Suprapubic skin (tissue), 4 donors: ENCODE results near the gene MPHOSPH8. TPM values are rescaled to one million over a fixed set of nuclear protein-coding genes. Genes with fewer than 3 reads are reported as not detected.

ENCODE experiments used
- DNase-seq, 2 donors: peaks; one replicate each; pipeline ENCODE4 v3.0.0-alpha.2; 2019; ENCODE audit warnings: low spot score in 2 of 2
- H3K27ac ChIP-seq: fragments of 200-600 bp; sonication (generic); one replicate; pipeline ENCODE4 v1.5.1; 2019
- H3K27me3 ChIP-seq: fragments of 200-600 bp; sonication (generic); one replicate; pipeline ENCODE4 v1.5.1; 2019
- H3K36me3 ChIP-seq: fragments of 200-600 bp; sonication (generic); one replicate; pipeline ENCODE4 v1.5.1; 2019
- H3K4me1 ChIP-seq: fragments of 200-600 bp; sonication (generic); one replicate; pipeline ENCODE4 v1.5.1; 2019
- H3K4me3 ChIP-seq: fragments of 200-600 bp; sonication (generic); one replicate; pipeline ENCODE4 v1.5.1; 2019; ENCODE audit warnings: mild to moderate bottlenecking
- H3K9me3 ChIP-seq: fragments of 200-600 bp; sonication (generic); one replicate; pipeline ENCODE4 v1.5.1; 2019
- CTCF ChIP-seq, 2 donors: fragments of 200-600 bp in 1 of 2; fragments of 450-650 bp in 1 of 2; sonication (generic) in 1 of 2; IDR thresholded peaks; one replicate each; pipeline ENCODE4 v1.5.1; 2016 to 2019; ENCODE audit warnings: antibody characterized with exemption in 2 of 2, mild to moderate bottlenecking in 1 of 2, moderate library complexity in 1 of 2
- EP300 ChIP-seq: sonication (generic); formaldehyde crosslinking; IDR thresholded peaks from one replicate; pipeline ENCODE4 v1.6.1; 2017; ENCODE audit warnings: antibody characterized with exemption
- POLR2A ChIP-seq, 2 donors: fragments of 450-650 bp; IDR thresholded peaks; one replicate each; pipeline ENCODE4 v1.6.1; 2017; ENCODE audit warnings: antibody characterized with exemption in 2 of 2, mild to moderate bottlenecking in 2 of 2, moderate library complexity in 2 of 2
- POLR2AphosphoS5 ChIP-seq, 3 donors: sonication (generic); formaldehyde crosslinking; IDR thresholded peaks; one replicate each; pipeline ENCODE4 v1.6.1; 2017; ENCODE audit warnings: antibody characterized with exemption in 3 of 3
- WGBS: methylation state at CpG from one replicate; pipeline ENCODE4 v1.1.5; 2018; 5-methylcytosine and 5-hydroxymethylcytosine counted together
- total RNA-seq, 4 donors: library from RNA; depleted of rRNA; stranded (reverse); fragments of >200 nt; gene quantifications; one replicate each; pipeline ENCODE4 v1.1.0, GENCODE V29; 2016

MPHOSPH8 gene
- 10 to 100 TPM; 21.2 to 43.0 (median 30.2) TPM for total RNA-seq

- Histone ChIP-seq H3K4me3 (peak within 1 kb of the TSS; percentile 69), H3K27me3 (no peaks in the 10 kb centered on the region), H3K9me3 (no peaks in the 10 kb centered on the region), H3K27ac (peak within 1 kb of the TSS; percentile 86), H3K36me3 (peaks cover 6% of the 10 kb centered on the region), H3K4me1 (peaks cover 28% of the 10 kb centered on the region)
- under 1% methylated on average over 44 of the region's 58 CpGs for WGBS
- peak; percentile 96 to 97 for DNase-seq
- TF ChIP-seq POLR2AphosphoS5 (IDR thresholded peaks at IDR 0.05), result peak in 1 of 3 donors; percentile 8
- no peak for TF ChIP-seq CTCF (IDR thresholded peaks at IDR 0.05)
- TF ChIP-seq POLR2A (IDR thresholded peaks at IDR 0.05), result peak in 1 of 2 donors; percentile 75
These were observed at the start of gene MPHOSPH8 for GRCh38 chr13:19633479-19634255. TSS of gene MPHOSPH8 (plus strand) at chr13:19633659. CDS start at chr13:19633749, 90 bp downstream.

- no peak for DNase-seq
- H3K27me3 ChIP-seq, result no peaks in the 10 kb centered on the region
- peak overlapping the region; percentile 18 for H3K4me3 ChIP-seq
- 31% methylated on average over 17 of the region's 17 CpGs for WGBS
- H3K36me3 ChIP-seq, result no peaks in the 10 kb centered on the region
- no peaks in the 10 kb centered on the region for H3K9me3 ChIP-seq
- H3K4me1 ChIP-seq, result peaks cover 7% of the 10 kb centered on the region
- TF ChIP-seq EP300 (no peak), CTCF (IDR thresholded peaks at IDR 0.05) (no peak), POLR2A (IDR thresholded peaks at IDR 0.05) (no peak), POLR2AphosphoS5 (IDR thresholded peaks at IDR 0.05) (no peak)
- no peak overlapping the region for H3K27ac ChIP-seq
These were observed 46.4 kb upstream of the MPHOSPH8 start for GRCh38 chr13:19586904-19587634.

- no peak for DNase-seq
- Histone ChIP-seq H3K36me3 (no peaks in the 10 kb centered on the region), H3K27me3 (no peaks in the 10 kb centered on the region), H3K27ac (no peak overlapping the region), H3K4me3 (no peak overlapping the region), H3K4me1 (peaks cover 7% of the 10 kb centered on the region), H3K9me3 (no peaks in the 10 kb centered on the region)
- 78% methylated on average over 9 of the region's 9 CpGs for WGBS
- no peak for TF ChIP-seq EP300
- TF ChIP-seq CTCF (IDR thresholded peaks at IDR 0.05), result peak in 1 of 2 donors; percentile 15
- no peak for TF ChIP-seq POLR2A (IDR thresholded peaks at IDR 0.05)
- TF ChIP-seq POLR2AphosphoS5 (IDR thresholded peaks at IDR 0.05), result no peak
These were observed 45.7 kb upstream of the MPHOSPH8 start for GRCh38 chr13:19587635-19588300.

- no peak overlapping the region for H3K4me3 ChIP-seq
- no peak overlapping the region for H3K27ac ChIP-seq
- DNase-seq, result no peak
- WGBS, result 81% methylated on average over 2 of the region's 2 CpGs
- peaks cover 7% of the 10 kb centered on the region for H3K4me1 ChIP-seq
- H3K36me3 ChIP-seq, result no peaks in the 10 kb centered on the region
- H3K27me3 ChIP-seq, result no peaks in the 10 kb centered on the region
- TF ChIP-seq EP300, result no peak
- no peak for TF ChIP-seq CTCF (IDR thresholded peaks at IDR 0.05)
- TF ChIP-seq POLR2AphosphoS5 (IDR thresholded peaks at IDR 0.05), result no peak
- no peak for TF ChIP-seq POLR2A (IDR thresholded peaks at IDR 0.05)
- H3K9me3 ChIP-seq, result no peaks in the 10 kb centered on the region
These were observed 44.1 kb upstream of the MPHOSPH8 start for GRCh38 chr13:19589312-19589711.
